ENCODE measurements around the gene RPL29.

RPL29 gene

GRCh38 chr3:51983578-51984268, 12.0 kb downstream of the RPL29 start:
- no peak for DNase-seq (ENCODE audit: low read depth in 2 of 2)

DNA sequence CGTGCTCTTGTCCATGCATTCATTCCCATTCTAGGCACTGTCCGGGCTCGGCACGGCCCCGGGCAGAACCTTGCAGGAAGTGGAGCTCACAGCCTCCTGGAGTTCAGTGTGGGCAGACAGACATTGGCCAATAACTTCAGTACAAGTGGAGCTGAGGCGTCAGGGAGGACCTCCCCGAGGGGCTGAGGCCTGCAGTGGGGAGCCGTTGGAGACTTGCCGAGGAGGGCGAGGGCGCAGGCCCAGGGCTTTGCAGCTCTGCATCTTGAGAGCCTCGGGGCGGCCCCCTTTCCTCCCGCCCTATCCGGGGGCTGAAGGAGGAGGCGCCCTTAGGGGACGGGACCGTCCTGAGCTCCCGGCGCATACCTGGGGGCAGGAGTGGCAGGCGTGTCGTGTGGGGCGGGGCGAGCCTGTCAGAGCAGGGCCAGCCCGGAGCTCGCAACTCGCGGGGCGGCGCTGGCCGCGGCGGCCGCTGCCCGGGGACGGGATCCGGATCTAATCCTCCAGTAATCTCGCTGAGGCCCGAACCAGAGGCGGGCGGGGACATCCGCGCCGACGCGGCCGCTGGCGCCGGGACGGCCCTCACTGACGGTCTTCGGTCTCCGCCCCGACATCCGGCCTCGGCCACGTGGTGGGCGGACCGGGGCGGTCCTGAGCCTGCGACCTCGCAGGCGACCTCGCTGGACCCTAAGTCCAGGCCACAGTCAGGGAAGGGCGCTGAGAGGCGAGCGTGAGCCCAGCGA, 12.7 kb downstream of the RPL29 start, which contains the start of gene ACY1:
TSS of gene ACY1 (plus strand) at position 698 of the 740 bp plus-strand sequence. CDS start 530 bp downstream, outside the sequence.
- DNase-seq (ENCODE audit: low read depth in 2 of 2), result peak; percentile 67 to 79

- DNase-seq (ENCODE audit: low read depth in 2 of 2), result no peak
Measured at GRCh38 chr3:51982352-51982837, 13.3 kb downstream of the RPL29 start.

- no peak for DNase-seq (ENCODE audit: low read depth in 2 of 2)
Measured at GRCh38 chr3:51980253-51980652, 15.4 kb downstream of the RPL29 start.

DNA sequence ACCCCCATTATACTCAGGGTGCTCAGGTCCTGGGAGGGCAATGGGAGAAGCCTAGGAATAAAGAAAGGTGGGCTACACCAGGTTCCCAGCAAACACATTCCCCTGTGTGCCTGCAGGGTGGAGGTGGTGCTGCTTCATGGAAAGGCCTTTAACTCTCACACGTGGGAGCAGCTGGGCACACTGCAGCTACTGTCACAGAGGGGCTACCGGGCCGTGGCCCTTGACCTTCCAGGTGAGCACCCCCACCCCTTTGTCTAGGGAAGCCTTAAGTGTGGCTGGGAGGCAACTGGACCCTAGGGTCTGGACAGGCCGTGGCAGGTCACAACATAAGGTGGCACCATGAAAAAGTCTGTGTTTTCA, 17.6 kb downstream of the RPL29 start:
- DNase-seq (ENCODE audit: low read depth in 2 of 2), result no peak

DNA sequence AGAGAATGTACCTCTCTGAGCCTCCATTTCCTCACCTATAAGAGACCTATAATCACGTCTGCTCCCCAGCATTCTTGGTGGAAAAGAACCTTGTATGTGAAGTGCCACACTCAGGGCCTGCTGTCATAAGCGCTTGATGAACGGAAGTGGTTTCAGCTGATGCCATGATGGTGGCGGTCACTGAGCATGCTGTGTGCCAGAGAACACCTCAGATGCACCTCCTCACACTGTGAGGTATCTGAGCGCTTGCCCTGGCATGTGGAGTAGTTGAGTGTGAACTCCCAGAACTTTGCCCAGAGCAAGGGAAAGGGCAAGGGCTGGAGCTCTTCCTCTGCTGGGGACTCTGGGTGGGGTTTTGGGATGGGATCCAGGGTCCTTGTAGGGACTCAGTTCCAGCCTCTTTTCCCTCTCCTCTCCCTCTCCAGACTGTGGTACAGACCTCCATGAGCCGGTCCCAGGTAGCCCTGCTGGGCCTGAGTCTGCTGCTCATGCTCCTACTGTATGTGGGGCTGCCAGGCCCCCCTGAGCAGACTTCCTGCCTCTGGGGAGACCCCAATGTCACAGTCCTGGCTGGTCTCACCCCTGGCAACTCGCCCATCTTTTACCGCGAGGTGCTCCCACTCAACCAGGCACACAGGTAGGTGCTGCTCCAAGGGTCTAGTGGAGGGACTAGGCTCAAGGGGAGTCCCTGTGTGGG, 18.1 kb downstream of the RPL29 start:
- no peak for DNase-seq (ENCODE audit: low read depth in 2 of 2)

DNA sequence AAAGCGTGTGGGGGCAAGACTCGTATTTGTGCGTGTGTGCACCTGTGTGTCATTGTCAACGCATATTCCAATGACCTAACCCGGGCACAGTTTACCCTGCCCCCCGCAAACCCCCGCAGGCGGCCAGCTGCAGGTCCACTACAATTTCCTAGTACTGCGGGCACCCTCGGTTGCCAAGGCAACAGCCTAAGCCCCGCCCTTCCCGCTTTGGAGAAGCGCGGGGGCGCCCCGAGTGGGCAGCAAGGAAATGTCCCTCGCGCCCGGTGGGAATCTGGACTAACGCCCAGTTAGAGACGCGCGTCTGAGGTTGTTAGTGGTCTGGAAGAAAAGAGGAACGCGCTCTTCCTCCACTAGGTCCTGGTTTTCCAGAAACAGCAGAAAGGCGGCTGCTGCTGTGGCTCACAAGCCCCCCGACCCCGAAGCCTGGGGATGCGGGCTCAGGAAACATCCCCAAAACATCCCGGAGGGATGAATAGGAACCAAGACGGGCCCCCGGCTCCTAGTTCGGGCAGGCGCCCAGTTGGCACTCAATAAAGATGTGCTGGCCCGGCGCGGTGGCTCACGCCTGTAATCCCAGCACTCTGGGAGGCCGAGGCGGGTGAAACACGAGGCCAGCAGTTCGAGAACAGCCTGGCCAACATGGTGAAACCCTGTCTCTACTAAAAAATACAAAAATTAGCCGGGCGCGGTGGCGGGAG, 19.7 kb downstream of the RPL29 start:
- DNase-seq (ENCODE audit: low read depth in 2 of 2), result no peak

DNA sequence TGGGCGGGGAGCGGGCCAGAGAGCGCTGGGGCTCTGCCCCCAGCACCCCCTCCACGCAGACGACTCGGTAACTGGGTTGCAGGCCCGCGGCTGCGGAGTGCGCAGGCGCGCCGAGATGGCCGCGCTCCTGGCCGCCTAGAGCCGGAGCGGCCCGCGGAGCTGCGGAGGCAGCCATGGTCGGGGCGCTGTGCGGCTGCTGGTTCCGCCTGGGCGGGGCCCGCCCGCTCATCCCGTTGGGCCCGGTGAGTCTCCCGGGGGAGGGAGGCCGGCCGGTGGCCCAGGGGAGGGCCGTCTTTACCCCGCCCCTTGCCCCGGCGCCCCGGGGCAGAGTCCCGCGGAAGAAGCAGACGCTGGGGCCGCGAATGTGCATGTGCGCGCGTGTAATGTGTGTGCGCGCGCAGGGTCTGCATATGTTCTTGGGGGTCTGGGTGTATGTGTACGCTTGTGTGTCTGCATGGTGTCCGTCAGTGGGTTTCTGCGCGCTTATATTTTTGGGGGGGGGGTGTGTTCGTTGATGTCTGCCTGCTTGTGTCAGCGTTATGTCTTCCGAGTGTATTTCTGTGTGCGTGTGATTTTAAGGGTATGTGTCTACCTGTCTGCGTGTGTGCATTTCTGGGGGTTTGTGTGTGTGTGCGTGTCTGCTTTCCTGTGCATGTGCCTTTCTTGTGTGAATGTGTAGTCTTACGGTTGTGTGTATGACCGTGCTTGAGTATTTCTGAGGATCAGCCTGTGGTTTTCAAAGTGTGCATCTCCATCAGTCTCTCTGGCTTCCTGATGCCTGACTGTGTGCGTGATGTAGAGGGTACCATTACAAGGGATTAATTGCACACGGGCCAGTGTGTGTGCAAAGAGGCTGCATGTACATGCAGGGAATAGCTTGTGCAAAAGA, 20.5 kb downstream of the RPL29 start, which contains the start of gene ABHD14A:
TSS of gene ABHD14A (plus strand) at position 102 of the 889 bp plus-strand sequence. CDS start at position 174, 72 bp downstream.
- peak in 1 of 2 experiments; percentile 60 for DNase-seq (ENCODE audit: low read depth in 2 of 2)

GRCh38 chr3:51974277-51974962, 21.3 kb downstream of the RPL29 start:
- DNase-seq (ENCODE audit: low read depth in 2 of 2), result no peak

GRCh38 chr3:51971350-51971749, 24.3 kb downstream of the RPL29 start:
- no peak for DNase-seq (ENCODE audit: low read depth in 2 of 2)

DNA sequence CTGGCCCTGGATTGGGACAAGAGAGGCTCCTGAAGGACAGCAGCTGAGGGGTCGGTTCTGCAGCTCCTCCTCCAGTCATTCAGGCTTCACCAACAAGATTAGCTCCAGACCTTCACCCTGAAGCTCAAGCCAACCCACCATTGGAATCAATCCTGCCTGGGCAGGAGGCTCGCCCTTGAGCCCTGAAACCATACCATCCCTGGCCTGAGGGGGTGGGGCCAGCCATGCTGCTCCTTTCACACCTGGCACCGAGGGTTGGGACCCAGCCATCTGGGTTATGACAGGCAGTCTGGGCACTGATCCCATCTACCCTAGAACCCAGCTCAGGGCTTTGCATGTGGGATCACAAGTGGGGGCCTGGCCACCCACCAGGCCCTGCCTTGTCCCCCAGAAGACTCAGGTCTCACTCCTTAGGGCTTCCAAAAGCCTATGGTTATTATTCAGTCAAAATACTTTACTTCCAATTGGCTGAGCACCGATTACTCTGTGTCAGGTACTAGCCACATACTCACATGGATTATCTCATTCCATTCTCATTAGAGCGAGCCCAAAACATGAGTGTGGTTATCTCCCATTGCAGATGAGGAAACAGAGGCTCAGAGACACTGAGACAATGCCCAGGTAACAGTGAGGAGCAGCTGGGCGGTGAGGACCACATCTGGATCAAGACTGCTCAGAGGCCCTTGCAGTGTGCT, 24.9 kb downstream of the RPL29 start:
- DNase-seq (ENCODE audit: low read depth in 2 of 2), result no peak

DNA sequence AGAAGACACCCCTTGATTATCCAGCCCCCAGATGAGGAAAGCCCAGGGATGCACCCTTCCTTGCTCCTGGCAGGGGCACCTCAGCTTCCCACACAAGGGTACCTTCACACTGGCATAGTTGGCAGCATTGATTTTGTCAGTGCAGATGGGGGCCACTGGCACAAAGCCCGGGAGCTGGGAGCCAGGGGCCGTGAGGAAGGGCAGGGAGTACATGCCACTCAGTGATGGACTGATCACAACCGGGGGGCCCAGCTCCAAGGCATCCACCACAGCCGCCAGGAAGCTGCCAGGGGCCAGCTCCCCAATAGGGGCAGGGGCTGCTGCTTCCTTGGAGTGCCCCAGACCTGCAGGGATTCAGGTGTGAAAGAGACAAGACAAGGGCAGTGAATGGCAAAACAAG, 25.9 kb downstream of the RPL29 start:
- no peak for DNase-seq (ENCODE audit: low read depth in 2 of 2)

- DNase-seq (ENCODE audit: low read depth in 2 of 2), result no peak
Measured at GRCh38 chr3:51968883-51969678, 26.6 kb downstream of the RPL29 start.

DNA sequence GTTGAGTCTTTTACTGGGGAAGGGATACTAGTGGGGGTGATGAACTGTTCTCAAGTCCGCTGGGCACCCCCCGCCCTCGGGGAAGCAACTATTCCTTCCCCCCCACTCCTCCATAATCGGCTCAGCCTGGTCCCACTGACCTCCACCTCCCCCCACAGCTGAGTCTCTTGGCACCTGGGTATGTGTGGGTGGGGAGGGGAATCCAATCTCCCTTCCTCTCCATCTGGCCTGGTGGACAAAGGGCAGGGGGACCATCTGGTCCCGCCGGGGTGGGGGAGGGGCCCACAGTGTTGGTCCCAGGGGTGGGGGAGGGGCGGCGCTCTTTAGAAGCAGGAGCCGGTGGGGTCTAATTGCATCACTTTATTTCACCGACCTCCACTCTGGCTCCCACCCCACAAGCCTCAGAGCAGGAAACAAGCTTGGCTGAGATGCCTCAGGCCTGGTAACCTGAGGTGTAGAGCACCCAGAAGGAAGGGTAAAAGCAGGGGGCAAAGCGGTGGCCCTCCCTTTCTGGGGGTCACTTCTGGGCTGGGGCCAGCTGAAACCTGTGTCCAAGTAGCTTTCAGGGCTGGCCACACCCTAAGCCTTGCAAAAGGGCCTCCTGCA, 27.4 kb downstream of the RPL29 start:
- no peak for DNase-seq (ENCODE audit: low read depth in 2 of 2)

GRCh38 chr3:51967384-51968169, 28.1 kb downstream of the RPL29 start, which contains the start of gene PCBP4:
Gene PCBP4, minus strand, starts transcription at chr3:51967454. Its CDS starts 6,214 bp downstream, at chr3:51961240.
- no peak for DNase-seq (ENCODE audit: low read depth in 2 of 2)

GRCh38 chr3:51966922-51967383, 28.7 kb downstream of the RPL29 start:
- no peak for DNase-seq (ENCODE audit: low read depth in 2 of 2)

GRCh38 chr3:51966486-51966885, 29.2 kb downstream of the RPL29 start:
- DNase-seq (ENCODE audit: low read depth in 2 of 2), result no peak

Data from stimulated activated CD4-positive, alpha-beta T cell treated with anti-CD3 and anti-CD28 coated beads, Interleukin-12 subunit alpha, Interleukin-12 subunit beta, amount 100 ng/mL, for 24 hours (primary cell).